Stimulated activated CD4-positive, alpha-beta T cell treated with anti-CD3 and anti-CD28 coated beads, Interleukin-4, amount 100 ng/mL, for 4 hours (primary cell): ENCODE data around the gene RNF5.
A peak's percentile ranks its signal among the peaks of the same experiment; 100 is the strongest.
"Not testable (repeated sequence)": the region's sequence is repeated elsewhere in the genome, so short reads cannot be mapped to it uniquely, and the experiment has no call there.

Experiments
- DNase-seq, 2 experiments: peaks; one replicate each; pipeline ENCODE4 v3.0.0-alpha.2; 2020

The RNF5 gene

DNA sequence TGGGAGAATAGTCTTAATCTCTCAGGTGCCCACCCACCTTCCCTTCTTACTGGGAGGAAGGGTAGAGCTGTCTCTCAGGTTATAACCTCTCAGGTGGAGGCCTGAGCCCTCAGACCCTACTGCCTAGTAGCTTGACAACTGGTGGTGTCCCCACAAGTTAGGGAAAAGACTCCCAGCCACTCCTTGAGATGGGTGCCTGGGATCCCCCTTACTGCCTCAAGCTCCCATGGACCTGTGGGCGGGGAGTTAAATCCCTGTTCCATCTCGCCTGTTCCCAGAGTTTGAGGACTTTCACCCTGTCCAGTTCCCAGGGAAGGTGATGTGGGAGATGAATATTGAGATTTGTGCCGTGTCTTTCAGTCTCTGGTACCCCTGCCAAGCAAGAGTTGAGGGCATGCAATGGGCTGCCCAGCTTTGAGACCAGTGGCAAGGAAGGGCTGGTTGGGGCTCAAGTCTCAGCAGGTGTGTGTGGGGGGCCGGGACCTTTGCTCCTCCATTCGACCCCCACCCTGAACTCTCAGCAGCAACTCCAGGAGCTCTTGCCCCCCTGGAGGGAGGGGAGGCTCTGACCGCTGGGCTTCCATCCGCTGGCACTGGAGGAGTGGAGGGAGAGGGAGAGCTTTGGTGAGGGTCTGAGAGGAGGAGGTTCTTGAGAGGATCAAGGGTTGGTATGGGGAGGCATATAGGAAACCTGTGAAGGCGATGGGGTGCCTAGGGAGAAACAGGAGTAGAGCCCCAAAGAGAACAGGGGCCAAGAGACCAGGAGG is 12.9 kb downstream of the RNF5 start:
- no peak for DNase-seq

DNA sequence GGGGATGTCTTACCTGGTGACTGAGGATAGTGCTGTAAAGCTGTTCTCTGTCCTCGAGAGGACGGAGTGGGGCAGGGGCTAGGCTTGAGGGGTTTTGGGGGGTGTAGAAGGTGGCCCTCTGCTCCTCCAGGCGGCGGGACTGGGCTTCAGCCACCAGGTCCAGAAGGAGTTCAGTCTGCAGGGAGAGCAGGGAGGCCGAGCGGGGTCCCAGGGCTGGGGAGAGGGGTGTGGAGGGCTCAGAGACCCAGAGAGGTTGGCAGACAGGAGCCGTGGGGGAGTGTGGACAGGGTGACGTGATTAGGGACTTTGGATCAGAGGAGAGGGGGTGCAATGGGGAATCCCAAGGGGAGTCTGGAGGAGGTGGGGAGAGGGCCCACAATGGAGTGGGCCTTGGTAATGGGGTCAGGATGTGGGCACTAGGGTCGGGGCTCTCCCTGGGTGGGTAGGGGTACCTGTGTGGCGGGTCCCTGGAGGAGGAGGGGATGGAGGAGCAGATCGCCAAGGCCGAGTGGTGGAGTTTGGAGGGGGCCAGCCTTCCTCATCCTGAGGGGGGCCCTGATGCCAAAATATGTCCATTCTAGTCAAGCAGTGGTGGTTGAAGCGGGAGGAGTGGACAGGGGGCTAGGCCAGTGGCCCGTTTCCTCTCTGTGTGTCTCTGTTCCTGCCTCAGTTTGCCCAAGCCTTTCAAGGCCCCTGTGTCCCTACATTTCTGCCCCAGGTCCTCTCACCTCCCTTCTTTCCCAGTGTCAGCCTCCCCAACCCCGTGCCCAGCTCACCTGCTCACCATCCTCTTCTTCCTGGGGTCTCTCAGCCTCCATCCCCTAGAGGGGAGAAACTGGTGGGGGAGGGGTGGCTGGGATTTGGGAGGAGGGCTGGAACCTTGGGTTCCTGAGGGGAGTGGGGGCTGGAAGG is 13.7 kb downstream of the RNF5 start:
- DNase-seq: no peak

DNA sequence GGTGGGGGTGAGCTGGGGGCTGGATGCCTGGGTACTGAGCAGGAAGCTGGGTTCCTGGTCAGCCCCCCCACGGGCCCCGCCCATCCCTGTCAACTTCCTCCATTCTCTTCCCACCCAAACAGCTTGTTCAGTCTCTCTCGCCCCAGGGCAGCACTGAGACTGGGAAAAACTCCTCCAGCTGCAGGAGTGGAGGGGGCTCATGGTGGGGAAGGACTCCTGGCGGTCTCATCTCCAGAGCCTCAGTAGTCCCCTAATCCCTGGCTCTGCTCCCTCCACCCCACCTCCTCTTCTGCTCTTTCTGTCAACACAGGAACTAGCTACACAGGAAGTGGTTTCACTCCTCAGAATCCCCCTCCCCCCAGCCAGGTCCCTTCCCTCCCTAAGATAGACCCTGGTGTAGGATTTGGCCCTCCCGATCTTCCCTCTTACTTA is 14.4 kb downstream of the RNF5 start, which contains the start of gene GPSM3:
GPSM3 (minus strand) TSS at position 36 of the 432 bp plus-strand sequence. CDS start 130 bp downstream, outside the sequence.
- DNase-seq: peak; percentile 39 to 42

DNA sequence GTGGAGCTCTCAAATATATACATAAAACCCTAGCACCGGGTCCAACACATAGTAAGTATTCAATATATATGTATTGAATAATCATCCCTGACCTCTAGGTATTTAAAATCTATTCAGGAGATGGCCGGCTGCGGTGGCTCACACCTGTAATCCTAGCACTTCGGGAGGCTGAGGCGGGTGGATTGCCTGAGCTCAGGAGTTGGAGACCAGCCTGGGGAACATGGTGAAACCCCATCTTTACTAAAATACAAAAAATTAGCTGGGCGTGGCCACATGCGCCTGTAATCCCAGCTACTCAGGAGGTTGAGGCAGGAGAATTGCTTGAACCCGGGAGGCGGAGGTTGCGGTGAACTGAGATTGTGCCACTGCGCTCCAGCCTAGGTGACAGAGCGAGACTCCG is 14.9 kb downstream of the RNF5 start:
- DNase-seq: not testable (repeated sequence)

DNA sequence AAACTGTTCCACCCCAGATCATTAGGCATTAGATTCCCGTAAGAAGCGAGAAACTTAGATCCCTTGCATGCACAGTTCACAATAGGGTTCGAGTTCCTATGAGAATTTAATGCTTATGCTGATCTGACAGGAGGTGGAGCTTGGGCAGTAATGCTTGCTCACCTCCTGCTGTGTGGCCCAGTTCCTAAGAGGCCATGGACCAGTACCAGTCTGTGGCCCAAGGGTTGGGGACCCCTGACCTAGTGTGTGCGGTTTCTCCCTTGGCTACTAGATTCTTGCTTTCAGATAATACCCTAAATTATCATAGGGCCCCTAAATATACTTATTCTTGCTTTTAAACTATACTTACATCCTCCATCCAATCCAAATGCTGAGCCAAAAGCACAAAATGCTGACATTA is 16.2 kb downstream of the RNF5 start:
- DNase-seq: no peak

DNA sequence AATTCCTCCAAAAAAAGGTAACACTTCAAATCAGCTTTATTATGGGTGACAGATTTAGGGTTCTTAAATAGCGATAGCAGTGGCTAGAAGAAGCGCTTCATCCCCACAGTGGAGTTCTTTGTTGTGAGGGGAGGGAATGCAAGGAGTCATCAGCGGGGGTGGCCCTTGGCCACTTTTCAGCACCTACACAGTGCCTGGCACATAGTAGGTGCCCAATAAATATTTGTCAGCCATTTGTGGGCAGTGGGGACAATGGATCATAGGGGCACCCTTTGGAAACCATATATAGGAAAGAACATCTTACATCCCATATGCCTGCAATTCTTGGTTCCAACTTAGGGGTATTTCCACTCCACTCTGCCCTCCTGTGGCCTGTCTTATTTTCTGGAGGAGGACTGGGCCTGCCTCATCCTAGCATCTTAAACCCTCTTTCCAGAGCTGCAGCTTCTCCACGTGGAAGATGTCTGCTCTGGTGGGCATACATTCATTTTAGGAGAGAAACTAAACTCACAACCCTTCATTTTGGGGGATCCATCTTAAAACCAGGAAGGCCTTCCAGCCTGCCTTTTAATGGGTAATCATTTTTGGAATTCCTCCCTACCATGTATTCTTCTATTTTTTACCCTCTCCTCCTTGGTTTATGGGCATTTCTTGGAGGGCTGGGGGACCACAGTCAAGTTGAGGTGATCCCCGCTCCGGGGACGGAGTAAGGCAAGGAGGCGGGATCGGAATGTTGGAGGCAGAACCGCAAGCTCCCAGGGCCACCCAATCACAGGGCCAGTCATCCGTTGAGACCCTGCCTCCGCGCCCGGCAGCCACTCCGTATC is 16.8 kb downstream of the RNF5 start:
- DNase-seq: peak in 1 of 2 experiments; percentile 12

DNA sequence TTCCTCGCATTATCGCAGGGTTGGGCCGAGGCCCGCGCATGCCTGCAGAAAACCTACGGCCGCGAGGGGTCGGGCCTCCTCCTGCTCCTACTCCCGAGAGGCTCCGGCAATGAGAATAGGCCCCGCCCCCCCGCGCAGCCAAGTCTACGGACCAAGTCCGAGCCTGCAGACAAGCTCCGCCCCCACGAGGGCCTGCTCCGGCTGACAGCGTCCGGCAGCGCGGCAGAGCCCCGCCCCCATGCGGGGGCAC is 17.4 kb downstream of the RNF5 start:
- DNase-seq: peak; percentile 98 to 100

DNA sequence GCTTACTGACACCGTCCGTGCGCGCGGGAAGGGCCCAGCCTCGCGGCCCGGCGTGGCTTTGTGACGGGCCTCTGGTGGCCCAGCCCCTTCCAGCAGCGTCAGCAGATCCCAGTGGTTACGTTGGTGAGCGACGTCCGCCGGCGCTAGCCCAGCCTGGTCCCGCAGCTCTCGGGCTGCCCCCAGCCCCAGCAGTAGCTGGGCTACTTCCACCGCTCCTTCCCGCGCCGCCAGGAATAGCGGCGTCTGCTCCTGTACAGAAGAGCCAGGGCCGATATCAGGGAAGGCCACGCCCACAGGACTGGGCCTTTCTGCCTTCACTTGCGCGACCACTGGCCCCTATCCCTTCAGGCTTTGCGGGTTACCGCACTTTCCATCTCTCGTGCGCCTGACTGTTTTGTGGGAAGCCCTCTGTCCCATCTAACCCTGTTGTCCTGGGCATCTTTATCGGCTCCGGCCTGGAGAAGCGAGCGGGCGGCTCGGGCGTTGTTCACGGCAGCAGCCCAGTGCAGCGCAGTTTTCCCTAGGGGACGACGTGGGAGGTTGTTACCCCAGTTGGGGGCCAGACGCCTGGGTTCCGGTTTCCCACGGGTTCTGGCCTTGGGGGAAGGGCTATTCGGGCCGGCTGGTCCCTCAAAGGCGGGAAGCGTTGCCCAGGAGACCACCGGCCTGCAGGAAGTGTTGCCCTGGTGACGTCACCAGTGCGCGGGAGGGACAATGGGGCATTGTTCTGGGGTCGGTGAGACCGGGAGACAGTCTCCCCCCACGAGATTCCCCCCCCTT is 17.9 kb downstream of the RNF5 start:
- DNase-seq: peak; percentile 48 to 59

DNA sequence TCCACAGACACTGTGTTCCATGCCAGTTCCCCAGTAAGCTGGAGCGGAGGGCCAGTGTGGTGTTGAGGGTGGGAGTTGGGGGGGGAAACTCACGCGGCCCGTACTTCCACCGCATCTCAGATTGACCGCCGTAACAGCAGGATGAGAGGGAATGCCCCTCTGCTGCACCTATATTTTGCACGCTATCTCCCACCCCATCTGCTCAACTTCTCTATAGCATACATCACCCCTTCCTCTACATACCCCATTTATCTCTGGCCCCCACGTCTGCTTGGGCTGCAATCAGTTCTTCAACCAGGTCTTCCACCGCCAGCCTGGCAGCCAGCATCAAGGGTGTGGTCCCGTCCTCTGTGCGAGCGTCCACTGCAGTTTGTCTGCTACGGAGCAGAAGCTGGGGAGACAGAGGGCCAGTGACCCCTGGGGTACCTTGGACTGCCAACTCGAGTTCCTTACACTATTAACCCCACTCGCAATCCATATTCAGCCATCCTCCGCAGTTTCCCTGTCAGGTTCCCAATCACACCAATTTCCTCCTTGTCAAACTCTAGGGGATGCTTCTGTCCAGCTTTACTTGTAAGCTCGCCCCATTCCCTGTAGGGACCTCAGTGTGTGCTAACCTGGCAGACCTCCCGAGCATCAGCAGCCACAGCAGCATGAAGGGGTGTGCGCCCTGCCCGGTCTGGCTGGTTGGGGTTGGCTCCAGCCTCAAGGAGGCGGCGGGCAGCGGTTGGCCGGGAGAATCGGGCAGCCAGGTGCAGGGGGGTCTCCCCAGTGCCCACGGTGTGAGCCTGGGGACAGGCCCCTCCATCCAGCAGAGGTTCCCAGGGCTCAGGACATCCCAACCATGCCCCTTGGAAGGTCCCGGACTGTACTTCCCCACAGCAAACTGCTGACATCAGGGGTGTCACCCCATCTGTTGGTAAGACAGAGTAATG is 18.7 kb downstream of the RNF5 start:
- no peak for DNase-seq

DNA sequence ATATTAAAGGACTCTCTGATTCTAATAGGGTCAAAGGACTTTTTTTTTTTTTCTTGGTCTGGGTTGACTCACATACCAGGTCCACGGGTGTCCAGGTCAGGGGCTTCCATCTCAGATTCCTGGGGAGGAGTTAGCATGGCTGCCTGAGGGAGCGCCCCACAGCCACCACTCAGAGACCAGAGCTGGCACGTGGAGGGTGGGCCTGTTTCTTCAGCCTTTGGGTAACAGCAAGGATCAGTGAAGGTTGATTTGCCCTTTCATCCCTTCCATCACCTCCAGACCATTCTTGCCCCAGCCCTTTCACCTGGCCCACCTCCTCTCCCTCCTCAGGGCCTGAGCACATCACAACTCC is 20.1 kb downstream of the RNF5 start:
- no peak for DNase-seq

DNA sequence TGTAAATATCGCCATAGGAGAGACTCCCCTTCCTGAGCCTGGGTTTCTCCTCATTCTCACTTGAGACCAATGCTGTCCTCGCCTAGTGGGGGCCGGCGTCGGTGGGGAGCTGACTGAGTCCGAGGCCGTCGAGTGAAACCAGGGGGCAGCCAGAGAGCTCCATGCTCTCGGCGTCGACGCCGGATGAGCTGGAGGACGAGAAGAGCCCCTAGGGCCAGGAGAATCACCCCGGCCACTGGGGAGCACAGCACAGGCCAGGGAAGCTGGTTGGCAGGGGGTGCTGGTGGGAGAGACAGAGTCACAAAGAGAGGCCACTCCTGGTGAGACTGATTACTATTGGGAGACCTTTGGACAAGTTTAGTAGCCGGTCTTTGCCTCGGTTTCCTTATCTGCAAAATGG is 20.7 kb downstream of the RNF5 start:
- DNase-seq: no peak

DNA sequence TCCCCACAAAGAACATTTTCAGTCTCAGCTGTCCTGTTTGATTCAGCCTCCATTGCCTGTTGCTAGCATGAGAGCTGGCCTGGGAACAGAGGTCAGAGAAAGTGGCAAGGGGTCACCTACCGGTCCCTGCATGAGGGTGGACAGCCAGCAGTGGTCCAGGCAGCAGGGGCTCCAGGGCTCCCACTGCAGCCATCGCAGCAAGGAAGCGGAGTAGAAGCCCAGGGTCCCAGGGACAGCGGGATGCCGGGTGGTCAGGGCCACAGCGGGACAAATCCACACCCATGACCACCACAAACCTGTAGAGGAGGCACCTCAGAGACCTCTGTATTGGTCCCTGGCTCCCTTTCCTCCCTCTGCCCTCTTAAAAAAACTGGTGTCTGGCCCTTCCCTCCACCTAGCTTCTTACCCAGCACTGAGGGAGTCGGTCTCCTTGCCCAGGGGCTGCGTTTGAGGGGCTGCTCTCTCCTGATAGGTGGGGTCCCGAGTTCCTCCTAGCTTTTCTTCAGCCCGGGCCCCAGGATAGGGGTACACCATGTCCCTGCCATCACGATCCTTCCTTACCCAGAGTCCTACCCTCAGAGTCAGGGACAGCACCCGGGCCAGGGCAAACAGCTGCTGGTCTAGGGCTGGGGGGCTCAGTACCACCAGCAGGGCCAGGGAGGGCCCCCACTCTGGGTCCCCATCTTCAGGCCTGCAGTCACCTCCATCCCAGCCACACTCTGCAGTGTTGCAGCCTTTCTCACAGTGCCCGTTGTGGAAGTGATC is 22.7 kb downstream of the RNF5 start:
- DNase-seq: no peak

DNA sequence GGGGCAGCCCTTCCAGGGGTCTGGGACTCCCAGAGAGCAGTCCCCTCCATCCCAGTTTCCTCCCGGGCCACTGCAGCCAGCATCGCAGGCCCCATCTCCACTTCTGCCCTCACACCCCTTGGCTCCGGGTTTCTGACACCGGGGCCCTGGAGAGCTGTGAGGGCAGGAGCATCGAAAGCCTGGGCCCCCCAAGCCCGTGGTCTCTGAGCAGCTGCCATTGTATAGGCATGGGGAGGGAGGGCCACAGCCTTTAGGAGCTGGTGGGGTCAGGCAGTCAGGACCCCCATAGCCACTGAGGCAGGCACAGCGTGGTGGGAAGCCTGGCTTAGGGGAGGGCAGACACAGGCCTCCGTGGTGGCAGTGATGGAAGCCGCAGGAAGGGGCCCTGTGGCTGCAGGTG is 24.0 kb downstream of the RNF5 start:
- DNase-seq: no peak

DNA sequence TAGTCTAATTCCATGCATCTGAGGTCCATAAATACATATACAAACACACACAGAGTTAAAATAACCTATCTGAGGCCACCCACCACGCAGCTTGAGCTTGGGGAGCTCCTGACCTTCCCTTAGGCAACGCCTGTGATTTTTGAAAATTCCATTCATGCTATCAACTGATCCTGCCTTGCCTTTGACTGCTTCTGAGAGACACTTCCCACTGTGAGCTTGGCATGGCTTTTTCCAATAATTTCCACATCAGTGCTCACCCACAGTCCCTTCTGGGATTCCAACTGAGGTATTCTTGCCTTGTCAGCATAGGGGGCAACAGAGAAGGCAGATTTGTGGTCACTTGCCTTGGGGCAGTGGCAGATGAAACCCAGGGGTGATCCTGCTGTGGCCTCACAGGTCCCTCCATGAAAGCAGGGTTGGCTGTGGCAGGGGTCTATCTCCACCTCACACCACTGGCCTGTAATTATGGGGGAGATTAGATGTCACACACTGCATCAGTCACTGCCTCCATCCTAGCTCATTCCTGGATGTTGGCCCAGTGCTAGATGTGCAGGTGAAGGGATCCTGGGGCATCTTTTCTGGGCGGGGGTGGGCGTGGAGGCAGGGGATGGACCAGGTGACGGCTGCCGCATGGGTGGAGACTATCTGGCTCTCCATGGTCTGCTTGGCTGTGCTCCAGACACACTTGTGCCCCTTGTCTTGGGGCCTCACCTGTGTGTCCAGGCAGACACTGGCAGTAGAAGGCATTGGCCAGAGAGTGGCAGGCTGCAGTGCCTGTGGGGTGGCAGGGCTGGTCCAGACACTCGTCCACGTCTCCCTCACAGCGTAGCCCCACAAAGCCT is 25.4 kb downstream of the RNF5 start:
- DNase-seq: no peak

DNA sequence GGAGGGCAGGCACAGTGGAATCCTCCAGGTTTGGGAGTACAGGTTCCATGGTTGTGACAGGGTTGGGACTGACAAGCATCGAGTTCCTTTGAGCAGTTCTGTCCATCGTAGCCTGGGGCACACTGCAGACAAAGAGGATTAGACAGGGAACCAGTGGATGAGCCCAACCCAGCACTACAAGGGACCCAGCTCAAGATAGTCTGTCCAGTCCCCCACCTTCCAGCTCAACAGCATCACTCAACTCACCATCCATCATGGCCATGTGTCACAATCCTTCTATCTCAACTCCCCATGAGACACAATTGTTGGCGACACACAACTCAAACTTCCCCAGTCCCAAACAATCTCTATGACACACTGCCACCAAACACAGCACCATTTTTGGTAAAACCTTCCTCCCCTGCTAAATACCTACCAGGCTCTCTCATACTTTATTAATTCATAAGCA is 26.1 kb downstream of the RNF5 start:
- no peak for DNase-seq

DNA sequence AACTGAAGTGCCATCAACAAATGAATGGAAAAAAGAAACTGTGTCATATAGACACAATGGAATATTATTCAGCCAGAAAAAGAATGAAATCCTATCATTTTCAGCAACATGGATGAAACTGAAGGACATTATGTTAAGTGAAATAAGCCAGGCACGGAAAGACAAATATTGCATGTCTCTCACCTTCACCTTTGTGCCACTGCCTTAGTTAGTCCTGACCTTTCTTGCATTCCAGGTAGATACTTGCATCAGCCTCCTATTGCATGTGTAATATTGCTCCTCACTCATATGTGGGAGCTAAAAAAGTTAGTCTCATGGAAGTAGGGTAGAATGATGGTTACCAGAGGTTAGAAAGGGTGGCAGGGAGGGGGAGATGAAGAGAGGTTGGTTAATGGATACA is 30.8 kb downstream of the RNF5 start:
- DNase-seq: no peak

DNA sequence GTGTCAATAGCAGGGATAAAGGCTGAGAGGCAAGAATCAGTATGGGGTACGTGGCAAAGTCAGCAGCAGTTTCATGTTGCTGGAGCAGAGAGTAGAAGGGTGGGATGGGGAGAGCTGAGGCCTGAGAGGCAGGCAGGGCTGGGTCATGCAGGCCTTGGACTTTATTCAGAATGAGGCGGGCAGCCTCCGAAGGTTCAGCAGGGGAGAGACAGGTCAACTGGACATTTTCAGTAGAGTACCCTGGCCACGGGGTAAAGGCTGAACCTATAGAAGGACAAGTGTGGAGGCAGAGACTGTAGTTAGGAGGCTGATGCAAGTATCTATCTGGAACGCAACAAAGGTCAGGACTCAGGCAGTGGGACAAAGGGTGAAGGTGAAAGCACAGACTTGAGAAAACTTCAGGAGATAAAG is 32.0 kb downstream of the RNF5 start:
- no peak for DNase-seq

DNA sequence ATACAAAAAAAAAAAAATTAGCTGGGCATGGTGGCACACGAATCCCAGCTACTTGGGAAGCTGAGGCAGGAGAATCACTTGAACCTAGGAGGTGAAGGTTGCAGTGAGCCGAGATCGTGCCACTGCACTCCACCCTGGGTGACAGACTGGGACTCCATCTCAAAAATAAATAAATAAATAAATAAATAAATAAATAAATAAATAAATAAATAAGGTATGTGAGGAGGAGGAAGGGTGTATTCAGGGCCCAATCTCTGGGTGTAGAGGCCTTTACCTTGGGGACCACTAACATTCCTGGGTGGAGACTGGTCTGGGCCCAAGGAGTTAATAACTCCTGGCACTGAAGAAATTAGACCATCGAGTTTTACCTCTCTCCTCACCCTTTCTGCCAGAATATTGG is 33.2 kb downstream of the RNF5 start:
- DNase-seq: not testable (repeated sequence)

DNA sequence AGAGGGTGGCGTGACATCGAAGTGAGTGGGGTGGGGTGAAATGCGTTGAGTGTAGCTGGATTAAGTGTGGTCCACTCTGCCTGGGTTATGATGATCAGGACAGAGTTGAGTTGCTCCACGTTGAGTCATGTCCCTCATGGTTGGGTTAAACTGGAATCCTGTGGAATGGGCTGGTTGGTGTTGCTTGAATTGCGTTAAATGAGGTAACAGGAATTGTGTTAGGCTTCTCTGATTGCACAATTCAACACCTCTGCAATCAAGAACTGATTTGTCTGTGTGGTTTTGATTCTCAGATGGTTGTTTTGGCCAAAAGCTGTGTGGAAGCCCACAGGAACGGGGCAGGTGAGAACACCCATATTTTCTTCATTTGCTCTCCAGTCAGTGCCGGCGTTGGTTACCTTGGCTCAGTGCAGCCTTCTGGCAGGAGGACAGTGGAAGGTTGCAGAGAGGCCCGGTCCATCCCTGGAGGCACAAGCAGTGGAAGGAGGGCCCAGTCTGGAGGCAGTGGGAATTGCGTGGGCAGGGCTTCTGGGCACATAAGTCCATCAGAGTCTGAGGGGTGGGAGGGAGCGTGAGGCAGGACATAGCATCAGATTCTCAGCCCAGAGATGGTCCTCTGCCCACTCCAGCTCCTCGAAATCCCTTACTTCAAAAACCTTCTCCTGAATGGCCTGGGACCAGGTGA is 34.0 kb downstream of the RNF5 start:
- DNase-seq: no peak
